ENCODE data around the gene EFHD1. TPM values are rescaled to one million over a fixed set of nuclear protein-coding genes. Genes with fewer than 3 reads are reported as not detected.

EFHD1 gene
- total and polyA plus RNA-seq, 2 donors (not counting 1 experiment from before 2014, with no cell fraction given): not detected

DNA sequence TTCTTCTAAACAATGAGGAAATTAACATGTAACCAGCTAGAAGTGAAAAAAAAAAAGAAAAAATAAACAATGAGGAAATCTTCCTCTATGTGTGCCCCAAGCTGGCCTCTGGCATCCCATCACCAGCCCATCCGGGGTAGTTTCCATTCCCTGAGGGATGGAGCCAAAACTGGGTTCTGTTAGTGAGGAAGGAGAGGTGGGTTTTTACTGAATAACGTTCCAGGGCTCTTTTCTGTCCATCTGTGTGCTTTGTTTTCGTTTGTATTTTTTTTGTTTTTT lies 9.7 kb downstream of the EFHD1 start:
- Mint-ChIP-seq H3K27me3 (peaks cover 25% of the 10 kb centered on the region), H3K4me1 (no peaks in the 10 kb centered on the region), H3K4me3 (no peak overlapping the region), H3K27ac (no peak overlapping the region), H3K9me3 (ENCODE audit: insufficient read depth) (no peaks in the 10 kb centered on the region)
- no peaks in the 10 kb centered on the region for H3K36me3 ChIP-seq (replicated peaks in 1 of 2; ENCODE audit: control extremely low read depth in 1 of 2, control insufficient read depth in 1 of 2, extremely low read depth in 1 of 2, insufficient read depth in 2 of 2, low read length in 1 of 2)
- no peaks in the 10 kb centered on the region for H4K20me1 ChIP-seq (ENCODE audit: control insufficient read depth, insufficient read depth, low read length, poor library complexity, severe bottlenecking)
- no peak overlapping the region for H3K4me3 ChIP-seq (ENCODE audit: control extremely low read depth in 1 of 5, extremely low read depth in 1 of 5, insufficient read depth in 1 of 5, low read depth in 2 of 5, low read length in 4 of 5)
- DNase-seq: no peak
- TF ChIP-seq EZH2 (IDR thresholded peaks at IDR 0.05; ENCODE audit: borderline replicate concordance, insufficient read depth, low read depth, low read length, poor library complexity, severe bottlenecking): no peak
- CTCF ChIA-PET: no interaction called here
- no peak overlapping the region for H3K4me2 ChIP-seq (replicated peaks; ENCODE audit: low read depth, low read length, poor library complexity, severe bottlenecking)
- no peak overlapping the region for H2AFZ ChIP-seq (ENCODE audit: insufficient read depth, low read depth, low read length, poor library complexity, severe bottlenecking)
- WGBS (ENCODE audit: insufficient coverage): 90% methylated on average over 3 of the region's 3 CpGs
- H3K27ac ChIP-seq (ENCODE audit: low read length in 2 of 2): no peak overlapping the region
- H3K9ac ChIP-seq (ENCODE audit: low read length): no peak overlapping the region
- POLR2A ChIA-PET: no interaction called here
- ATAC-seq (ENCODE audit: low read depth): no peak
- no peaks in the 10 kb centered on the region for H3K9me3 ChIP-seq (ENCODE audit: control extremely low read depth in 1 of 3, control insufficient read depth in 2 of 3, insufficient read depth in 1 of 3, low read length in 2 of 3)
- intact Hi-C loops (cut with micrococcal nuclease): no loop called here
- H3K79me2 ChIP-seq (ENCODE audit: control insufficient read depth, insufficient read depth, low read length): no peaks in the 10 kb centered on the region
- H3K4me1 ChIP-seq (ENCODE audit: control insufficient read depth in 2 of 2, insufficient read depth in 2 of 2, low read length in 2 of 2): no peaks in the 10 kb centered on the region
- peaks cover 0 to 10% (median 0%) of the 10 kb centered on the region in 4 experiments for H3K27me3 ChIP-seq (replicated peaks in 1 of 4; ENCODE audit: control extremely low read depth in 1 of 4, control insufficient read depth in 3 of 4, insufficient read depth in 4 of 4, low read length in 3 of 4)

DNA sequence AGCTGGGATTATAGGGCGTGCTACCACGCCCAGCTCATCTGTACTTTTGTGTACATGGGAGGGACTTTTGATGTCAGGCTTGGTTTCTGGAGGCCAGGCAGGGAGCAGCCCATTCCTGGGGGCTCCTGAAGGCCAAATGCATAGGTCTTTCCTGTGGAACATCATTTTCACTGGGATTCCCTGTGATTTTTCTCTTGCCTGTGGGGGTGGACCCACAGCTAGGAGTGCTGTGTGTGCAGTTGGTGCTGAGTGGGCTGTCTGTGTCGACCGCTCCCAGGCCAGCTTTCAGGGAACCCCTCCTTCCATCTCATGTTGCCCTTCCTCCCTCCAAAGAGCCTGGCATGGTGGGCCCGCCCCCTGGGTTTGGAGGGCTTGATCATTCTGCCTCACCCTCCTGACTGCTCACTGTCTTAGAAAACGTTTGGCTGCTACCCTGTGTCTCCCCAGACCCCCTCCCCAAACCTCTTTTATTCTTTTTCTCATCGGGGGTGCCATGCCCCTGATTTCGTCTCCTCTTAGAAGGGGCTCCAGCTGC lies 10.5 kb downstream of the EFHD1 start:
- intact Hi-C loops (cut with micrococcal nuclease): no loop called here
- Histone ChIP-seq H3K4me2 (replicated peaks; ENCODE audit: low read depth, low read length, poor library complexity, severe bottlenecking) (no peak overlapping the region), H3K4me3 (ENCODE audit: control extremely low read depth in 1 of 5, extremely low read depth in 1 of 5, insufficient read depth in 1 of 5, low read depth in 2 of 5, low read length in 4 of 5) (no peak overlapping the region), H3K4me1 (ENCODE audit: control insufficient read depth in 2 of 2, insufficient read depth in 2 of 2, low read length in 2 of 2) (no peaks in the 10 kb centered on the region), H3K79me2 (ENCODE audit: control insufficient read depth, insufficient read depth, low read length) (no peaks in the 10 kb centered on the region), H3K9ac (ENCODE audit: low read length) (no peak overlapping the region), H3K9me3 (ENCODE audit: control extremely low read depth in 1 of 3, control insufficient read depth in 2 of 3, insufficient read depth in 1 of 3, low read length in 2 of 3) (no peaks in the 10 kb centered on the region), H2AFZ (ENCODE audit: insufficient read depth, low read depth, low read length, poor library complexity, severe bottlenecking) (no peak overlapping the region), H3K36me3 (replicated peaks in 1 of 2; ENCODE audit: control extremely low read depth in 1 of 2, control insufficient read depth in 1 of 2, extremely low read depth in 1 of 2, insufficient read depth in 2 of 2, low read length in 1 of 2) (no peaks in the 10 kb centered on the region), H4K20me1 (ENCODE audit: control insufficient read depth, insufficient read depth, low read length, poor library complexity, severe bottlenecking) (no peaks in the 10 kb centered on the region), H3K27me3 (replicated peaks in 1 of 4; ENCODE audit: control extremely low read depth in 1 of 4, control insufficient read depth in 3 of 4, insufficient read depth in 4 of 4, low read length in 3 of 4) (peaks cover 0 to 10% (median 0%) of the 10 kb centered on the region in 4 experiments), H3K27ac (ENCODE audit: low read length in 2 of 2) (no peak overlapping the region)
- Mint-ChIP-seq H3K4me1 (no peaks in the 10 kb centered on the region), H3K4me3 (no peak overlapping the region), H3K9me3 (ENCODE audit: insufficient read depth) (no peaks in the 10 kb centered on the region), H3K27ac (no peak overlapping the region), H3K27me3 (peaks cover 23% of the 10 kb centered on the region)
- WGBS (ENCODE audit: insufficient coverage): 96% methylated on average over 6 of the region's 8 CpGs
- ChIA-PET CTCF (no interaction called here), POLR2A (no interaction called here)
- TF ChIP-seq, protein P1, sequence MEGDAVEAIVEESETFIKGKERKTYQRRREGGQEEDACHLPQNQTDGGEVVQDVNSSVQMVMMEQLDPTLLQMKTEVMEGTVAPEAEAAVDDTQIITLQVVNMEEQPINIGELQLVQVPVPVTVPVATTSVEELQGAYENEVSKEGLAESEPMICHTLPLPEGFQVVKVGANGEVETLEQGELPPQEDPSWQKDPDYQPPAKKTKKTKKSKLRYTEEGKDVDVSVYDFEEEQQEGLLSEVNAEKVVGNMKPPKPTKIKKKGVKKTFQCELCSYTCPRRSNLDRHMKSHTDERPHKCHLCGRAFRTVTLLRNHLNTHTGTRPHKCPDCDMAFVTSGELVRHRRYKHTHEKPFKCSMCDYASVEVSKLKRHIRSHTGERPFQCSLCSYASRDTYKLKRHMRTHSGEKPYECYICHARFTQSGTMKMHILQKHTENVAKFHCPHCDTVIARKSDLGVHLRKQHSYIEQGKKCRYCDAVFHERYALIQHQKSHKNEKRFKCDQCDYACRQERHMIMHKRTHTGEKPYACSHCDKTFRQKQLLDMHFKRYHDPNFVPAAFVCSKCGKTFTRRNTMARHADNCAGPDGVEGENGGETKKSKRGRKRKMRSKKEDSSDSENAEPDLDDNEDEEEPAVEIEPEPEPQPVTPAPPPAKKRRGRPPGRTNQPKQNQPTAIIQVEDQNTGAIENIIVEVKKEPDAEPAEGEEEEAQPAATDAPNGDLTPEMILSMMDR (IDR thresholded peaks at IDR 0.05): no peak
- no peak for TF ChIP-seq EZH2 (IDR thresholded peaks at IDR 0.05; ENCODE audit: borderline replicate concordance, insufficient read depth, low read depth, low read length, poor library complexity, severe bottlenecking)
- DNase-seq: no peak
- no peak for ATAC-seq (ENCODE audit: low read depth)
